D341Med (cell line): ENCODE data around the gene UCMA.
A peak's percentile ranks its signal among the peaks of the same experiment; 100 is the strongest.

Source experiments
- DNase-seq: peaks from one replicate; pipeline ENCODE4 v3.0.0; 2012; ENCODE audit warnings: low spot score

The UCMA gene

GRCh38 chr10:13233358-13233757 lies 816 bp downstream of the UCMA start:
- DNase-seq: no peak

- no peak for DNase-seq
Observed at GRCh38 chr10:13231808-13232207, 2.4 kb downstream of the UCMA start.

- no peak for DNase-seq
Observed at GRCh38 chr10:13231190-13231589, 3.0 kb downstream of the UCMA start.

- no peak for DNase-seq
Observed at GRCh38 chr10:13227031-13227430, 7.1 kb downstream of the UCMA start.

- no peak for DNase-seq
Observed at GRCh38 chr10:13225601-13226000, 8.6 kb downstream of the UCMA start.

GRCh38 chr10:13224210-13224995 lies 9.8 kb downstream of the UCMA start:
- DNase-seq: no peak

- DNase-seq: no peak
Observed at GRCh38 chr10:13223241-13223640, 10.9 kb downstream of the UCMA start.

- no peak for DNase-seq
Observed at GRCh38 chr10:13222566-13222965, 11.6 kb downstream of the UCMA start.

GRCh38 chr10:13222151-13222550 lies 12.0 kb downstream of the UCMA start:
- no peak for DNase-seq

GRCh38 chr10:13221572-13221971 lies 12.6 kb downstream of the UCMA start:
- no peak for DNase-seq

GRCh38 chr10:13219685-13220670 lies 14.2 kb downstream of the UCMA start:
- DNase-seq: peak; percentile 32

- DNase-seq: no peak
Observed at GRCh38 chr10:13218878-13219277, 15.3 kb downstream of the UCMA start.

- no peak for DNase-seq
Observed at GRCh38 chr10:13213163-13213562, 21.0 kb downstream of the UCMA start.

- DNase-seq: no peak
Observed at GRCh38 chr10:13206546-13207443, 27.4 kb downstream of the UCMA start.

- no peak for DNase-seq
Observed at GRCh38 chr10:13206091-13206490, 28.1 kb downstream of the UCMA start.

- DNase-seq: no peak
Observed at GRCh38 chr10:13201132-13201531, 33.0 kb downstream of the UCMA start.

- DNase-seq: no peak
Observed at GRCh38 chr10:13195016-13195415, 39.2 kb downstream of the UCMA start.

- DNase-seq: no peak
Observed at GRCh38 chr10:13193637-13194036, 40.5 kb downstream of the UCMA start.

- DNase-seq: no peak
Observed at GRCh38 chr10:13191362-13191761, 42.8 kb downstream of the UCMA start.

GRCh38 chr10:13190816-13191215 lies 43.4 kb downstream of the UCMA start:
- no peak for DNase-seq

- DNase-seq: no peak
Observed at GRCh38 chr10:13189961-13190360, 44.2 kb downstream of the UCMA start.

GRCh38 chr10:13188593-13188992 lies 45.6 kb downstream of the UCMA start:
- DNase-seq: no peak
